Neutrophil (primary cell): ENCODE measurements around the gene ATP5F1E.
"Not testable (repeated sequence)": the region's sequence is repeated elsewhere in the genome, so short reads cannot be mapped to it uniquely, and the experiment has no call there.

Experiments used
- H3K27ac ChIP-seq: fragments of 200-600 bp; sonication (generic); 2 replicates; pipeline ENCODE4 v1.5.1; 2016; ENCODE audit warnings: mild to moderate bottlenecking, moderate library complexity
- H3K27me3 ChIP-seq: fragments of 200-600 bp; sonication (generic); 2 replicates; pipeline ENCODE4 v1.6.0; 2016; ENCODE audit warnings: mild to moderate bottlenecking
- H3K36me3 ChIP-seq: fragments of 200-600 bp; sonication (generic); 2 replicates; pipeline ENCODE4 v1.5.1; 2017
- H3K4me1 ChIP-seq, 2 experiments: fragments of 200-600 bp in 1 of 2; sonication (generic) in 1 of 2; 1 replicate in 1 of 2; 2 replicates in 1 of 2; pipeline versions ENCODE4 v1.5.1 to v1.6.1; 2013 to 2016; ENCODE audit warnings: low read depth in 1 of 2, low read length in 1 of 2, mild to moderate bottlenecking in 1 of 2, moderate library complexity in 1 of 2; ENCODE audit not compliant: control insufficient read depth in 1 of 2, insufficient read depth in 1 of 2
- H3K4me3 ChIP-seq, 2 experiments: fragments of 200-600 bp in 1 of 2; sonication (generic) in 1 of 2; 1 replicate in 1 of 2; 2 replicates in 1 of 2; pipeline ENCODE4 v1.5.1; 2013 to 2016; ENCODE audit warnings: low read depth in 1 of 2, low read length in 1 of 2, mild to moderate bottlenecking in 1 of 2, moderate library complexity in 1 of 2
- H3K9me3 ChIP-seq: fragments of 200-600 bp; sonication (generic); 2 replicates; pipeline ENCODE4 v1.5.1; 2016
- CTCF ChIP-seq: fragments of 200-600 bp; sonication (generic); IDR thresholded peaks from 2 replicates; pipeline ENCODE4 v1.5.1; 2016; ENCODE audit warnings: antibody characterized with exemption

ATP5F1E gene

GRCh38 chr20:59015812-59016711 is 16.1 kb downstream of the ATP5F1E start:
- no peak for TF ChIP-seq CTCF
- no peaks in the 10 kb centered on the region for H3K9me3 ChIP-seq
- peaks cover 24% of the 10 kb centered on the region for H3K27me3 ChIP-seq
- H3K4me3 ChIP-seq: no peak overlapping the region
- no peaks in the 10 kb centered on the region for H3K36me3 ChIP-seq
- no peak overlapping the region for H3K27ac ChIP-seq
- H3K4me1 ChIP-seq: peaks cover 9% of the 10 kb centered on the region in 2 experiments

- Histone ChIP-seq H3K9me3 (no peaks in the 10 kb centered on the region), H3K4me3 (no peak overlapping the region), H3K27me3 (peaks cover 24% of the 10 kb centered on the region), H3K27ac (no peak overlapping the region), H3K36me3 (no peaks in the 10 kb centered on the region), H3K4me1 (peaks cover 9% of the 10 kb centered on the region in 2 experiments)
- TF ChIP-seq CTCF: no peak
Measured at GRCh38 chr20:59015411-59015810, 16.7 kb downstream of the ATP5F1E start.

- Histone ChIP-seq H3K36me3 (no peaks in the 10 kb centered on the region), H3K4me1 (peaks cover 9% of the 10 kb centered on the region in 2 experiments), H3K9me3 (no peaks in the 10 kb centered on the region), H3K27me3 (peaks cover 24% of the 10 kb centered on the region), H3K4me3 (no peak overlapping the region), H3K27ac (no peak overlapping the region)
- TF ChIP-seq CTCF: no peak
Measured at GRCh38 chr20:59014680-59015389, 17.3 kb downstream of the ATP5F1E start.

- Histone ChIP-seq H3K27me3 (peaks cover 24% of the 10 kb centered on the region), H3K4me3 (no peak overlapping the region), H3K9me3 (no peaks in the 10 kb centered on the region), H3K36me3 (no peaks in the 10 kb centered on the region), H3K27ac (no peak overlapping the region), H3K4me1 (peaks cover 9% of the 10 kb centered on the region in 2 experiments)
- no peak for TF ChIP-seq CTCF
Measured at GRCh38 chr20:59013959-59014608, 18.1 kb downstream of the ATP5F1E start.

GRCh38 chr20:59013031-59013951 is 18.8 kb downstream of the ATP5F1E start:
- Histone ChIP-seq H3K36me3 (no peaks in the 10 kb centered on the region), H3K9me3 (no peaks in the 10 kb centered on the region), H3K27me3 (peaks cover 24% of the 10 kb centered on the region), H3K4me1 (peaks cover 14% of the 10 kb centered on the region in 2 experiments), H3K4me3 (no peak overlapping the region), H3K27ac (no peak overlapping the region)
- TF ChIP-seq CTCF: no peak

GRCh38 chr20:59011874-59012157 is 20.3 kb downstream of the ATP5F1E start:
- H3K4me3 ChIP-seq, H3K27ac ChIP-seq, H3K36me3 ChIP-seq, H3K9me3 ChIP-seq: not testable (repeated sequence)
- H3K4me1 ChIP-seq: peaks cover 19 to 21% of the 10 kb centered on the region in 2 experiments
- peaks cover 24% of the 10 kb centered on the region for H3K27me3 ChIP-seq
